GM19328 (cell line): ENCODE data around the gene PABPC5.

Experiments used
- ATAC-seq: cut with Tn5 transposase; IDR thresholded peaks from one replicate; pipeline ENCODE4 v1.9.1; 2021; ENCODE audit warnings: mild to moderate bottlenecking, moderate library complexity; ENCODE audit not compliant: unreplicated experiment

PABPC5 gene

DNA sequence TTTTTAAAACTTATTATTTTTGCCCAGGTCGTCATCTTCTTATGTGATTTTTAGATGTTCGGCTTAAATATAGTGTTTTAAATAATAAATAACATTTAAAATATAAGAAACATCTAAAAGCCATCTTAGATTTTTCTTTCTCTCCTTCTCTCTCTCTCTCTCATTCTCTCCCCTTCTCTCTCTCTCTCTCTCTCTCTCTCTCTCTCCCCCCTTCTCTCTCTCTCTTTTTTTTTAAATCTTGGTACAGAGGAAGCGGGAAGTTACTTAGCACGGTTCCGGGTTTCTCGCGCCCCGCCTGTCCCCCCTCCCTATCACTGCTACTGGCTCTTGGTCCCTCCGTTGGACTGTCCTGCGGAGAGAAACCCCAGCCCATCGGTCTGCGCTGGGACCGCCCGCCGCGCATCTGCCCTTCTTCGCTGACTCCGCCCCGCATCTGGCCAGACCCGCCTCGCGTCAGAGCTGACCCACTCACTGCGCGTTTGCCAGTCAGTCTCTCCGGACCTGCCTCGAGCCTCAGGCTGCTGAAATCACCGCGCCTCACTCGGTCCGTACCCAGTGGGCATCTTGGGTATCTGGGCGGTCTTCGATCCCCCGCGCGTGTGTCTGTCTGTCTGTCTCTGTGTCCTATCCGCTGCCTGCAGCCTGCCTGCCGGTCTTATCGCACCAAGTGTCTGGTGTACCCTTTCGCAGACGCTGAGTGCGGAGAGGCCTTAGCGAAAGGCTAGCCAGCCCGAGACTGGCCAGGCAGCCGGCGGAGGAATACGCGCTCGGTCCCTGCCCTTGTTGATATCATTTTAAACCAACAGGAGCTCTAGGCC, at the start of gene PABPC5:
PABPC5 (plus strand) TSS at position 489 of the 818 bp plus-strand sequence. CDS start 739 bp downstream, outside the sequence.
- no peak for ATAC-seq

DNA sequence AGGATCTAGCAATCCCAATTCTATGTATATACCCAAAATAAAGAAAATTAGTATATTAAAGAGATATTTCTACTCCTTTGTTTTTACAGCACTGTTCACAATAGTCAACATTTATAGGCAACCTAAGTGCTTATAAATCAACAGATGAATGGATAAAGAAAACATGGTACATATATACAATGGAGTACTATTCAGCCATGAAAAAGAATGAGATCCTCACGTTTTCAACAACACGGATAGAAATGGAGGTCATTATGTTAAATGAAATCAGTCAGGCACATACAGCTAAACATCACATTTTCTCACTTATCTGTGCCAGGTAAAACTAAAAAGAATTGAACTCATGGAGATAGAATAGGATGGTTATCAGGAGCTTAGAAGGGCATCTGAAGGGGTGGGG, 45.6 kb upstream of the PABPC5 start:
- ATAC-seq = no peak

DNA sequence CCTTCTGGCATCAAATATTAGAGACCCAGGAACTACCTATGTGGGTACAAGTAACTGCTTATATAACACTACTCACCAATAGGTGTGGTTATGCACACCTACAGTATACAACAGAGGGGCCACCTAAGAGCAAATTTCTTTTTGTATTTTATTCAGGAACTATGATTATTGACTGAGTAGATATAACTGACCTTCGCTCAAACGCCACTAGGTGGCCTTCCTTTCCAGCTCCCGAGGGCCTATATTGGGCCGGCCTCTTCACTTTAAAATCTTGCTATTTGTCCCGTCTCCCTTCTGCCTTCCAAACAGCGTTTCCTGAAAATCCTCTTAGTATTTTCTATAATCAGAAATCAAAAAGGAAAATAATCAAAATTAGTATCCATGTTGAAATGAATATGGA, 19.9 kb upstream of the PABPC5 start:
- ATAC-seq = no peak

DNA sequence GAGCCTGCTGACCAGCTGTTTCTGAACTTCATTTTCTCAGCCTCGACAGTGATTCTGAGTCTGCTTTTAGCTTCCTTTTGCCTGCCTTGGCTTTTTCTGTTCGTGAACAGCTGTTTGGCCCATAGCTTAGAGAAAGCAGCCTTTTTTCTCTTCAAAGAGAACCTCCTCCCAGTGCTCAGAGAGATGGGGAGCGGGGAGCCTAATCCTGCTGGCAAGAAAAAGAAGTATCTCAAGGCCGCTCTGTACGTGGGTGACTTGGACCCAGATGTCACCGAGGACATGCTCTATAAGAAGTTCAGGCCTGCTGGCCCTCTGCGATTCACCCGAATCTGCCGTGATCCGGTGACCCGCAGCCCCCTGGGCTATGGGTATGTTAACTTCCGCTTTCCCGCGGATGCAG, 756 bp downstream of the PABPC5 start:
- ATAC-seq = no peak
